ENCODE measurements around the gene ITLN1.
"Not testable (repeated sequence)": the region's sequence is repeated elsewhere in the genome, so short reads cannot be mapped to it uniquely, and the experiment has no call there.

The ITLN1 gene

GRCh38 chr1:160882582-160882981 lies 2.4 kb downstream of the ITLN1 start:
- DNase-seq, result no peak

GRCh38 chr1:160881264-160881663 lies 3.7 kb downstream of the ITLN1 start:
- not testable (repeated sequence) for DNase-seq

GRCh38 chr1:160880216-160880615 lies 4.8 kb downstream of the ITLN1 start:
- DNase-seq, result no peak

- no peak for DNase-seq
Observed at GRCh38 chr1:160879056-160879455, 5.9 kb downstream of the ITLN1 start.

- no peak for DNase-seq
Observed at GRCh38 chr1:160877221-160877620, 7.8 kb downstream of the ITLN1 start.

- DNase-seq, result no peak
Observed at GRCh38 chr1:160876311-160876710, 8.7 kb downstream of the ITLN1 start.

- not testable (repeated sequence) for DNase-seq
Observed at GRCh38 chr1:160875591-160875990, 9.4 kb downstream of the ITLN1 start.

GRCh38 chr1:160874935-160875334 lies 10.0 kb downstream of the ITLN1 start:
- no peak for DNase-seq

GRCh38 chr1:160868141-160868540 lies 16.8 kb downstream of the ITLN1 start:
- DNase-seq, result no peak

GRCh38 chr1:160867651-160868050 lies 17.3 kb downstream of the ITLN1 start:
- not testable (repeated sequence) for DNase-seq

GRCh38 chr1:160866695-160867260 lies 18.2 kb downstream of the ITLN1 start:
- DNase-seq, result no peak

- DNase-seq, result no peak
Observed at GRCh38 chr1:160866001-160866694, 18.8 kb downstream of the ITLN1 start.

- no peak for DNase-seq
Observed at GRCh38 chr1:160865337-160865736, 19.6 kb downstream of the ITLN1 start.

GRCh38 chr1:160864173-160864572 lies 20.8 kb downstream of the ITLN1 start:
- DNase-seq, result no peak

GRCh38 chr1:160863774-160864131 lies 21.2 kb downstream of the ITLN1 start:
- DNase-seq, result no peak

GRCh38 chr1:160863061-160863773 lies 21.8 kb downstream of the ITLN1 start:
- DNase-seq, result no peak

- DNase-seq, result no peak
Observed at GRCh38 chr1:160862203-160863060, 22.5 kb downstream of the ITLN1 start, which contains the start of gene CD244. TSS of gene CD244 (minus strand) at chr1:160862887. CDS start at chr1:160862677, 210 bp downstream.

- no peak for DNase-seq
Observed at GRCh38 chr1:160860840-160861505, 24.0 kb downstream of the ITLN1 start.

- no peak for DNase-seq
Observed at GRCh38 chr1:160859166-160859565, 25.8 kb downstream of the ITLN1 start.

- no peak for DNase-seq
Observed at GRCh38 chr1:160858507-160858906, 26.5 kb downstream of the ITLN1 start.

- no peak for DNase-seq
Observed at GRCh38 chr1:160858097-160858496, 26.9 kb downstream of the ITLN1 start.

GRCh38 chr1:160855181-160855981 lies 29.6 kb downstream of the ITLN1 start:
- DNase-seq, result no peak

Data from NCI-H69 (cell line).